CD14-positive monocyte (primary cell): ENCODE data around the gene RAC3. TPM values are rescaled to one million over a fixed set of nuclear protein-coding genes. Genes with fewer than 3 reads are reported as not detected.

ENCODE experiments used
- DNase-seq, 3 donors: peaks; one replicate each; pipeline ENCODE4 v3.0.0-alpha.2; 2011 to 2022
- H2AFZ ChIP-seq: 2 replicates; pipeline ENCODE4 v1.6.0; 2012; ENCODE audit warnings: mild to moderate bottlenecking, low read depth, low read length, inconsistent platforms; ENCODE audit not compliant: insufficient read depth, poor library complexity, severe bottlenecking
- H3K27ac ChIP-seq, 2 donors: 1 replicate in 1 of 2; 2 replicates in 1 of 2; pipeline ENCODE4 v1.5.1; 2012 to 2013; ENCODE audit warnings: low read length in 2 of 2, control low read depth in 1 of 2, inconsistent platforms in 1 of 2, low read depth in 1 of 2, mild to moderate bottlenecking in 1 of 2
- H3K27me3 ChIP-seq, 2 donors: one replicate each; pipeline versions ENCODE4 v1.6.0 to v1.6.1; 2011 to 2013; ENCODE audit warnings: low read length in 2 of 2; ENCODE audit not compliant: control insufficient read depth in 2 of 2, insufficient read depth in 2 of 2
- H3K36me3 ChIP-seq, 2 donors: replicated peaks in 1 of 2; 1 replicate in 1 of 2; 2 replicates in 1 of 2; pipeline versions ENCODE4 v1.5.1 to v1.6.1; 2012 to 2013; ENCODE audit warnings: low read length in 2 of 2, control low read depth in 1 of 2, inconsistent platforms in 1 of 2, mild to moderate bottlenecking in 1 of 2; ENCODE audit not compliant: insufficient read depth in 2 of 2, control insufficient read depth in 1 of 2
- H3K4me1 ChIP-seq, 2 donors: 1 replicate in 1 of 2; 2 replicates in 1 of 2; pipeline versions ENCODE4 v1.5.1 to v1.6.1; 2012 to 2013; ENCODE audit warnings: low read length in 2 of 2, control low read depth in 1 of 2, inconsistent platforms in 1 of 2, mild to moderate bottlenecking in 1 of 2, moderate library complexity in 1 of 2; ENCODE audit not compliant: insufficient read depth in 2 of 2, control insufficient read depth in 1 of 2
- H3K4me2 ChIP-seq: replicated peaks from 2 replicates; pipeline ENCODE3; 2012; ENCODE audit warnings: low read length, moderate library complexity, mild to moderate bottlenecking; ENCODE audit not compliant: poor library complexity, severe bottlenecking; ENCODE audit errors: extremely low read depth
- H3K4me3 ChIP-seq, 3 experiments: fragments of 200-600 bp in 1 of 3; sonication (generic) in 1 of 3; replicated peaks in 1 of 3; 1 replicate in 2 of 3; 2 replicates in 1 of 3; pipeline ENCODE4 v1.5.1; 2011 to 2013; ENCODE audit warnings: low read length in 3 of 3, mild to moderate bottlenecking in 3 of 3, control low read depth in 2 of 3, low read depth in 2 of 3, inconsistent platforms in 1 of 3, moderate library complexity in 1 of 3
- H3K79me2 ChIP-seq: 2 replicates; pipeline ENCODE4 v1.6.0; 2012; ENCODE audit warnings: mild to moderate bottlenecking, control low read depth, inconsistent platforms, low read length, moderate library complexity; ENCODE audit not compliant: insufficient read depth
- H3K9ac ChIP-seq: 2 replicates; pipeline ENCODE4 v1.6.0; 2017; ENCODE audit warnings: low read length, mild to moderate bottlenecking; ENCODE audit not compliant: insufficient read depth, poor library complexity, severe bottlenecking
- H3K9me3 ChIP-seq, 2 donors: replicated peaks in 1 of 2; 1 replicate in 1 of 2; 2 replicates in 1 of 2; pipeline versions ENCODE4 v1.5.1 to v1.6.1; 2012 to 2013; ENCODE audit warnings: low read length in 2 of 2, control low read depth in 1 of 2; ENCODE audit not compliant: control insufficient read depth in 1 of 2, insufficient read depth in 1 of 2
- H4K20me1 ChIP-seq: 2 replicates; pipeline ENCODE4 v1.6.0; 2012; ENCODE audit warnings: mild to moderate bottlenecking, low read length, control low read depth, moderate library complexity; ENCODE audit not compliant: insufficient read depth
- H3K27ac Mint-ChIP-seq, 7 donors: one replicate each; pipeline ENCODE4 v1.8.0; 2020; ENCODE audit warnings: mild to moderate bottlenecking in 7 of 7, mixed read lengths in 7 of 7, moderate library complexity in 6 of 7, inconsistent platforms in 2 of 7
- H3K27me3 Mint-ChIP-seq, 3 donors: one replicate each; pipeline ENCODE4 v1.8.0; 2021 to 2022; ENCODE audit warnings: low read depth in 3 of 3, mild to moderate bottlenecking in 3 of 3, mixed read lengths in 3 of 3, moderate library complexity in 3 of 3, inconsistent platforms in 1 of 3
- H3K36me3 Mint-ChIP-seq, 2 donors: one replicate each; pipeline ENCODE4 v1.8.0; 2020; ENCODE audit warnings: mixed read lengths in 2 of 2, inconsistent platforms in 1 of 2, mild to moderate bottlenecking in 1 of 2
- H3K4me1 Mint-ChIP-seq: one replicate; pipeline ENCODE4 v1.8.0; 2020; ENCODE audit warnings: mild to moderate bottlenecking, mixed read lengths
- H3K4me3 Mint-ChIP-seq, 2 donors: one replicate each; pipeline ENCODE4 v1.8.0; 2020; ENCODE audit warnings: mild to moderate bottlenecking in 2 of 2, mixed read lengths in 2 of 2, moderate library complexity in 1 of 2
- H3K9me3 Mint-ChIP-seq, 7 donors: one replicate each; pipeline ENCODE4 v1.8.0; 2020 to 2022; ENCODE audit warnings: mixed read lengths in 7 of 7, mild to moderate bottlenecking in 6 of 7, moderate library complexity in 6 of 7, inconsistent platforms in 2 of 7
- CTCF ChIP-seq: fragments of 200-600 bp; IDR thresholded peaks from one replicate; pipeline ENCODE4 v1.8.0; 2022; ENCODE audit warnings: antibody characterized with exemption, mild to moderate bottlenecking
- WGBS: methylation state at CpG from one replicate; pipeline ENCODE4 v1.1.5; 2013; ENCODE audit warnings: missing lambda C conversion rate; ENCODE audit not compliant: insufficient coverage; 5-methylcytosine and 5-hydroxymethylcytosine counted together
- intact Hi-C, 2 donors: fragments of 100-400 bp; cut with micrococcal nuclease; formaldehyde crosslinking; loops; one replicate each; pipeline versions ENCODE4 v1.15.0 to v1.15.1; 2023
- polyA plus RNA-seq, 3 donors: library from polyadenylated mRNA; depleted of rRNA in 1 of 3; unstranded in 2 of 3; stranded (reverse) in 1 of 3; fragments of 300-500 nt in 2 of 3; fragments of >200 nt in 1 of 3; fragmentation: Illumina TruSeq in 2 of 3; gene quantifications; 1 replicate in 2 of 3; 2 replicates in 1 of 3; pipeline ENCODE4 v1.2.3, GENCODE V29; 2012 to 2021

RAC3 gene
- polyA plus RNA-seq, 3 donors, result 1.8 TPM; not detected in 2

GRCh38 chr17:81992306-81993102 lies 39.0 kb upstream of the RAC3 start:
- H3K4me3 Mint-ChIP-seq, result no peak overlapping the region
- 98% methylated on average over 26 of the region's 31 CpGs for WGBS

More at GRCh38 chr17:81992306-81993102, 39.0 kb upstream of the RAC3 start:
- Histone ChIP-seq H3K4me2 (no peak overlapping the region), H3K79me2 (no peaks in the 10 kb centered on the region), H3K9ac (no peak overlapping the region), H3K27me3 (no peaks in the 10 kb centered on the region), H3K36me3 (peaks cover 24 to 39% of the 10 kb centered on the region in 2 donors), H3K9me3 (no peaks in the 10 kb centered on the region), H3K4me3 (no peak overlapping the region), H3K27ac (no peak overlapping the region), H4K20me1 (peaks cover 14% of the 10 kb centered on the region), H3K4me1 (no peaks in the 10 kb centered on the region), H2AFZ (no peak overlapping the region)
- Mint-ChIP-seq H3K27me3 (peaks cover 0 to 1% (median 0%) of the 10 kb centered on the region in 3 donors), H3K9me3 (peaks cover 0 to 2% (median 0%) of the 10 kb centered on the region in 7 donors), H3K27ac (no peak overlapping the region), H3K36me3 (peaks cover 39 to 59% of the 10 kb centered on the region in 2 donors), H3K4me1 (no peaks in the 10 kb centered on the region)
- intact Hi-C loops, result no loop called here
- TF ChIP-seq CTCF, result no peak
- no peak for DNase-seq
